GM23338 (cell line): ENCODE results near the gene OSBPL3. TPM values are rescaled to one million over a fixed set of nuclear protein-coding genes. Genes with fewer than 3 reads are reported as not detected.

Experiments used
- ATAC-seq: fragments of 200-7000 bp; cut with Tn5 transposase; 3 replicates; pipeline ENCODE4 v1.9.1; 2020
- DNase-seq: peaks from one replicate; pipeline ENCODE4 v3.0.0-alpha.2; 2015; ENCODE audit warnings: low spot score
- H2AFZ ChIP-seq: fragments of 200-600 bp; sonication (generic); 2 replicates; pipeline ENCODE4 v1.8.0; 2016; ENCODE audit warnings: antibody characterized with exemption, mild to moderate bottlenecking, moderate library complexity
- H3F3A ChIP-seq: fragments of 200-600 bp; sonication (generic); replicated peaks from 2 replicates; pipeline ENCODE4 v1.8.0; 2017; ENCODE audit warnings: antibody characterized with exemption, mixed run types, low read depth
- H3K27ac ChIP-seq: fragments of 200-600 bp; sonication (generic); 2 replicates; pipeline ENCODE4 v1.6.1; 2016; ENCODE audit warnings: low read depth
- H3K27me3 ChIP-seq: fragments of 200-600 bp; sonication (generic); 2 replicates; pipeline ENCODE4 v1.8.0; 2016; ENCODE audit warnings: mild to moderate bottlenecking, mixed run types, moderate library complexity; ENCODE audit not compliant: insufficient read depth
- H3K36me3 ChIP-seq: fragments of 200-600 bp; sonication (generic); 2 replicates; pipeline ENCODE4 v1.8.0; 2016; ENCODE audit warnings: mild to moderate bottlenecking; ENCODE audit not compliant: insufficient read depth
- H3K4me1 ChIP-seq: fragments of 200-600 bp; sonication (generic); 2 replicates; pipeline ENCODE4 v1.8.0; 2016; ENCODE audit warnings: mild to moderate bottlenecking, moderate library complexity; ENCODE audit not compliant: insufficient read depth
- H3K4me2 ChIP-seq: fragments of 200-600 bp; sonication (generic); 2 replicates; pipeline ENCODE4 v1.7.1; 2017; ENCODE audit warnings: mixed run types
- H3K4me3 ChIP-seq: fragments of 200-600 bp; sonication (generic); 2 replicates; pipeline ENCODE4 v1.6.1; 2016; ENCODE audit warnings: mixed run types
- H3K79me2 ChIP-seq: fragments of 200-600 bp; sonication (generic); replicated peaks from 2 replicates; pipeline ENCODE4 v1.8.0; 2017; ENCODE audit warnings: mild to moderate bottlenecking; ENCODE audit not compliant: insufficient read depth
- H3K9me2 ChIP-seq: fragments of 200-600 bp; sonication (generic); 2 replicates; pipeline ENCODE4 v1.8.0; 2017; ENCODE audit not compliant: insufficient read depth
- H4K20me1 ChIP-seq: fragments of 200-600 bp; sonication (generic); replicated peaks from 2 replicates; pipeline ENCODE4 v1.8.0; 2017; ENCODE audit warnings: mild to moderate bottlenecking; ENCODE audit not compliant: insufficient read depth
- H3K27ac Mint-ChIP-seq: 2 replicates; pipeline ENCODE4 v1.8.0; 2020; ENCODE audit warnings: inconsistent platforms, mild to moderate bottlenecking, moderate library complexity, mixed read lengths
- H3K27me3 Mint-ChIP-seq: 3 replicates; pipeline ENCODE4 v1.8.0; 2022; ENCODE audit warnings: low read depth, mild to moderate bottlenecking, moderate library complexity, mixed read lengths, inconsistent platforms; ENCODE audit not compliant: insufficient read depth, poor library complexity
- H3K36me3 Mint-ChIP-seq: 3 replicates; pipeline ENCODE4 v1.8.0; 2021; ENCODE audit warnings: low read depth, mild to moderate bottlenecking, inconsistent platforms, moderate library complexity, mixed read lengths
- H3K4me1 Mint-ChIP-seq: 3 replicates; pipeline ENCODE4 v1.8.0; 2020; ENCODE audit warnings: mild to moderate bottlenecking, inconsistent platforms, mixed read lengths
- H3K4me3 Mint-ChIP-seq: 3 replicates; pipeline ENCODE4 v1.8.0; 2021; ENCODE audit warnings: moderate library complexity, mild to moderate bottlenecking, inconsistent platforms, mixed read lengths
- H3K9me3 Mint-ChIP-seq: 3 replicates; pipeline ENCODE4 v1.8.0; 2020; ENCODE audit warnings: moderate library complexity, mild to moderate bottlenecking, inconsistent platforms, mixed read lengths
- CREB1 ChIP-seq: fragments of 250-450 bp; sonication (Bioruptor Pico); IDR thresholded peaks from 2 replicates; pipeline ENCODE4 v1.5.0; 2020; ENCODE audit warnings: low read depth, mild to moderate bottlenecking, moderate library complexity
- CTCF ChIP-seq, 2 experiments: fragments of 200-600 bp in 1 of 2; sonication (generic) in 1 of 2; conservative IDR thresholded peaks; 2 replicates each; pipeline versions ENCODE4 v1.5.1 to v1.6.1; 2016 to 2017; ENCODE audit warnings: antibody characterized with exemption in 2 of 2, low read depth in 2 of 2, mild to moderate bottlenecking in 2 of 2, moderate library complexity in 1 of 2
- JUNB ChIP-seq: IDR thresholded peaks from one replicate; pipeline ENCODE4 v1.6.1; 2016; ENCODE audit warnings: antibody characterized with exemption; ENCODE audit not compliant: unreplicated experiment
- NANOG ChIP-seq: IDR thresholded peaks from 2 replicates; pipeline ENCODE4 v1.6.1; 2016; ENCODE audit warnings: antibody characterized with exemption, borderline replicate concordance
- POLR2AphosphoS5 ChIP-seq: IDR thresholded peaks from 2 replicates; pipeline ENCODE4 v1.6.1; 2016; ENCODE audit warnings: antibody characterized with exemption, low read depth
- ZNF331 ChIP-seq: fragments of 250-450 bp; sonication (Bioruptor Pico); IDR thresholded peaks from 2 replicates; pipeline ENCODE4 v1.5.0; 2020; ENCODE audit warnings: low read depth, mild to moderate bottlenecking, moderate library complexity
- ZNF462 ChIP-seq: fragments of 250-450 bp; sonication (Bioruptor Pico); IDR thresholded peaks from 2 replicates; pipeline ENCODE4 v1.5.0; 2020; ENCODE audit warnings: mild to moderate bottlenecking, moderate library complexity
- polyA plus RNA-seq: library from polyadenylated mRNA; unstranded; fragments of >200 nt; fragmentation: Nextera tagmentation; extraction: Ambion mirVana; gene quantifications from 2 replicates; pipeline ENCODE4 v1.2.1, GENCODE V29; 2016
- total RNA-seq: library from RNA; depleted of rRNA; stranded (reverse); fragments of >200 nt; shearing (Covaris generic); gene quantifications from 2 replicates; pipeline ENCODE4 v1.2.3, GENCODE V29; 2014
- TF ChIP-seq, protein P1 (sequence below): IDR thresholded peaks from 2 replicates; pipeline ENCODE4 v1.6.1; 2016; ENCODE audit warnings: antibody characterized with exemption

OSBPL3 gene
- total and polyA plus RNA-seq, 2 experiments from 2014 or later, result 7.2 to 15.7 TPM

DNA sequence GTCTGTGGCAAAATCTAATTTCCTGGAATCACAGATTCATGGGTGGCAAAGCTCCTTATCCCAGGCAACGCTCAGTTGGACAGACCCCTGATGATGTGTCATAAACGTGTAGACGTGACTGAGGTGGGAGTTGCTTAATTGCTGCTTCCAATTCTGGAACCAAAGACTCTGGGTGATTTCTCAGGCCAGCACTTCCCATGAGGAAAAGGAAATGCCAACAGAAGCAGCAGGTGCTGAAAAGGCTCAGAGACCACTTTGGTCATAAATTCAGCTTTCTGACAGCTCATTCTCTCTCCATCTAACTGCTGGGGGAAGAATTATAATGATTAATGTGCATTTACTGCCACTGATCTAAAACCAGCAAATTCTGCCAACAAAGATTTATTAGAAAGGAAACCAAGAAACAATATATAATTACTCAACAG is 88.7 kb downstream of the OSBPL3 start:
- no peak overlapping the region for H3K4me3 ChIP-seq
- H3K9me3 Mint-ChIP-seq, result no peaks in the 10 kb centered on the region
- no peak overlapping the region for H3K27ac ChIP-seq
- H3K27me3 Mint-ChIP-seq, result peaks cover 2% of the 10 kb centered on the region
- no peak for TF ChIP-seq POLR2AphosphoS5
- TF ChIP-seq CTCF (conservative IDR thresholded peaks at IDR 0.05; ENCODE audit: low read depth in 2 of 2), result no peak
- TF ChIP-seq NANOG, result no peak
- TF ChIP-seq ZNF331 (CRISPR knock-in tag), result no peak
- no peak for TF ChIP-seq ZNF462
- TF ChIP-seq, protein P1, sequence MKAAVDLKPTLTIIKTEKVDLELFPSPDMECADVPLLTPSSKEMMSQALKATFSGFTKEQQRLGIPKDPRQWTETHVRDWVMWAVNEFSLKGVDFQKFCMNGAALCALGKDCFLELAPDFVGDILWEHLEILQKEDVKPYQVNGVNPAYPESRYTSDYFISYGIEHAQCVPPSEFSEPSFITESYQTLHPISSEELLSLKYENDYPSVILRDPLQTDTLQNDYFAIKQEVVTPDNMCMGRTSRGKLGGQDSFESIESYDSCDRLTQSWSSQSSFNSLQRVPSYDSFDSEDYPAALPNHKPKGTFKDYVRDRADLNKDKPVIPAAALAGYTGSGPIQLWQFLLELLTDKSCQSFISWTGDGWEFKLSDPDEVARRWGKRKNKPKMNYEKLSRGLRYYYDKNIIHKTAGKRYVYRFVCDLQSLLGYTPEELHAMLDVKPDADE, result no peak
- no peak for TF ChIP-seq JUNB
- TF ChIP-seq CREB1 (CRISPR knock-in tag), result no peak
- H3K36me3 ChIP-seq, result no peaks in the 10 kb centered on the region
- H3K36me3 Mint-ChIP-seq, result no peaks in the 10 kb centered on the region
- ATAC-seq (no peak), DNase-seq (no peak)
- H3K27me3 ChIP-seq, result no peaks in the 10 kb centered on the region
- no peaks in the 10 kb centered on the region for H3K9me2 ChIP-seq
- no peak overlapping the region for H3K4me3 Mint-ChIP-seq
- H2AFZ ChIP-seq, result no peak overlapping the region
- H3K27ac Mint-ChIP-seq, result no peak overlapping the region
- H3K4me1 Mint-ChIP-seq, result peaks cover 22% of the 10 kb centered on the region
- no peak overlapping the region for H3K4me2 ChIP-seq
- H3K4me1 ChIP-seq, result peaks cover 10% of the 10 kb centered on the region
- peaks cover 9% of the 10 kb centered on the region; the same call in 1 of the 2 replicates for H3K79me2 ChIP-seq
- H3F3A ChIP-seq, result no peaks in the 10 kb centered on the region
- no peaks in the 10 kb centered on the region for H4K20me1 ChIP-seq
